ENCODE data around the gene TAL1.

DNA sequence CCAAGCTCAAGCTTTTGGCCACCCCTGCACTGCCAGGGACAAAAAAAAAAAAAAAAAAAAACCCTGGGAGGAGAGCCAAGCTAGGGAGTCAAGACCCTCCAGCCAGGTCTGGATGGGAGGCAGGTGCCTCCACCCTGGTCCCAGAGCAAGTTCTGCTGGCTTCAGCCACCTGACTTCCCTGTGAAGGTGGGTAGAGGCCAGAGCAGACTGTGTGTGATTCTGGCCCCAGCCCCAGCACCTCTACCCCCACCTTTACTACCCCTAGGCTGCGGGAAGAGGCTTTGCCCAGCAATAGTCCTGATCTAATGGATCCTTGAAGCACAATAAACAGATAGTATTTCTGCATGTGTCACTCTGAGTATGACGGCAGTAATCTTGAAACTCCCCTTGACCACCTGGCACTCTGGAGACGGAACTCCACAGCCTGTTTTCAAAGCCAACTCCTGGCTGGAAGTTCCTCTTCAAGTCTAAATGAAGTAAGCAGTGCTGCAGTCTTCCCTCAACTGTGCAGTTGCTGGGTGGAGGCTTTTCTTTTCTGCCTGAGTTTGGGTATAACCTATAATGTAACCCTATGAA lies 51.9 kb downstream of the TAL1 start:
- TF ChIP-seq, protein P1, sequence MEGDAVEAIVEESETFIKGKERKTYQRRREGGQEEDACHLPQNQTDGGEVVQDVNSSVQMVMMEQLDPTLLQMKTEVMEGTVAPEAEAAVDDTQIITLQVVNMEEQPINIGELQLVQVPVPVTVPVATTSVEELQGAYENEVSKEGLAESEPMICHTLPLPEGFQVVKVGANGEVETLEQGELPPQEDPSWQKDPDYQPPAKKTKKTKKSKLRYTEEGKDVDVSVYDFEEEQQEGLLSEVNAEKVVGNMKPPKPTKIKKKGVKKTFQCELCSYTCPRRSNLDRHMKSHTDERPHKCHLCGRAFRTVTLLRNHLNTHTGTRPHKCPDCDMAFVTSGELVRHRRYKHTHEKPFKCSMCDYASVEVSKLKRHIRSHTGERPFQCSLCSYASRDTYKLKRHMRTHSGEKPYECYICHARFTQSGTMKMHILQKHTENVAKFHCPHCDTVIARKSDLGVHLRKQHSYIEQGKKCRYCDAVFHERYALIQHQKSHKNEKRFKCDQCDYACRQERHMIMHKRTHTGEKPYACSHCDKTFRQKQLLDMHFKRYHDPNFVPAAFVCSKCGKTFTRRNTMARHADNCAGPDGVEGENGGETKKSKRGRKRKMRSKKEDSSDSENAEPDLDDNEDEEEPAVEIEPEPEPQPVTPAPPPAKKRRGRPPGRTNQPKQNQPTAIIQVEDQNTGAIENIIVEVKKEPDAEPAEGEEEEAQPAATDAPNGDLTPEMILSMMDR (IDR thresholded peaks at IDR 0.05): no peak
- no peak for TF ChIP-seq POLR2A (IDR thresholded peaks at IDR 0.05)
- no peak for TF ChIP-seq EP300 (IDR thresholded peaks at IDR 0.05)

Measured in tibial nerve (tissue), 4 donors.